HCT116 (cell line): ENCODE data around the gene ZEB2. TPM values are rescaled to one million over a fixed set of nuclear protein-coding genes. Genes with fewer than 3 reads are reported as not detected.

ENCODE experiments used
- ATAC-seq: fragments of 200-7000 bp; cut with Tn5 transposase; 2 replicates; pipeline ENCODE4 v1.9.1; 2020; ENCODE audit warnings: mild to moderate bottlenecking, moderate library complexity
- BruUV-seq: library from RNA; stranded (reverse); fragments of 400-500 nt; replicated peaks from 2 replicates; lab custom pipeline; 2021; lab: Mats Ljungman, UMichigan
- CTCF ChIA-PET: fragments of 300-600 bp; sonication (Branson Sonifier 250); formaldehyde crosslinking; loops from one replicate; lab custom pipeline; 2021; ENCODE audit warnings: antibody characterized with exemption; lab: Charles Lee
- POLR2A ChIA-PET: fragments of 300-600, 350-600 bp; sonication (Branson Sonifier 250); formaldehyde crosslinking; loops from one replicate; lab custom pipeline; 2021; ENCODE audit warnings: antibody characterized with exemption; lab: Charles Lee
- RAD21 ChIA-PET, 2 experiments: fragments of 300-600 bp; sonication (Branson Sonifier 250); formaldehyde crosslinking; loops; one replicate each; lab custom pipeline; 2023; ENCODE audit warnings: low total read pairs in 2 of 2; ENCODE audit not compliant: uncharacterized antibody in 2 of 2, unreplicated experiment in 2 of 2, low non-redundant PET in 1 of 2; lab: Charles Lee
- DNase-seq: peaks from one replicate; pipeline ENCODE4 v3.0.0-alpha.2; 2010; ENCODE audit warnings: low read depth, low spot score
- H2AFZ ChIP-seq: fragments of 200-600 bp; shearing (Covaris generic), sonication (generic); 2 replicates; pipeline ENCODE4 v1.6.1; 2017; ENCODE audit warnings: low read depth, mixed run types, mixed read lengths, antibody characterized with exemption, low read length; ENCODE audit not compliant: poor library complexity, severe bottlenecking
- H3K27ac ChIP-seq: 2 replicates; pipeline ENCODE4 v1.5.1; 2012; ENCODE audit warnings: low read depth, low read length
- H3K27me3 ChIP-seq: fragments of 200-600 bp; sonication (generic); 2 replicates; pipeline ENCODE4 v1.6.1; 2016; ENCODE audit warnings: mixed run types, low read length, mixed read lengths; ENCODE audit not compliant: insufficient read depth
- H3K36me3 ChIP-seq, 2 experiments: fragments of 200-500 bp in 1 of 2; fragments of 200-600 bp in 1 of 2; sonication (Bioruptor generic) in 1 of 2; sonication (generic) in 1 of 2; 2 replicates each; pipeline versions ENCODE4 v1.5.1 to v1.6.1; 2014 to 2016; ENCODE audit warnings: low read length in 2 of 2, inconsistent platforms in 1 of 2, mixed read lengths in 1 of 2, mixed run types in 1 of 2; ENCODE audit not compliant: insufficient read depth in 2 of 2, control insufficient read depth in 1 of 2
- H3K4me1 ChIP-seq, 2 experiments: fragments of 200-600 bp in 1 of 2; sonication (generic) in 1 of 2; 2 replicates each; pipeline versions ENCODE4 v1.5.1 to v1.6.1; 2012 to 2017; ENCODE audit warnings: low read length in 2 of 2, inconsistent platforms in 1 of 2, mild to moderate bottlenecking in 1 of 2, mixed read lengths in 1 of 2, mixed run types in 1 of 2, moderate library complexity in 1 of 2; ENCODE audit not compliant: insufficient read depth in 2 of 2, control insufficient read depth in 1 of 2
- H3K4me2 ChIP-seq: fragments of 200-600 bp; sonication (generic); 2 replicates; pipeline ENCODE4 v1.6.1; 2017; ENCODE audit warnings: mixed run types, low read length, mixed read lengths
- H3K4me3 ChIP-seq, 2 experiments: fragments of 200-600 bp in 1 of 2; sonication (generic) in 1 of 2; replicated peaks in 1 of 2; 2 replicates each; pipeline ENCODE4 v1.5.1; 2011 to 2016; ENCODE audit warnings: low read length in 2 of 2, control low read depth in 1 of 2, low read depth in 1 of 2, mild to moderate bottlenecking in 1 of 2, mixed read lengths in 1 of 2, mixed run types in 1 of 2
- H3K79me2 ChIP-seq: fragments of 200-600 bp; sonication (generic); 2 replicates; pipeline ENCODE4 v1.6.1; 2017; ENCODE audit warnings: mild to moderate bottlenecking, mixed run types, low read length, moderate library complexity, mixed read lengths; ENCODE audit not compliant: insufficient read depth
- H3K9ac ChIP-seq: fragments of 200-600 bp; sonication (generic); 2 replicates; pipeline ENCODE4 v1.6.1; 2016; ENCODE audit warnings: low read length, mixed read lengths
- H3K9me2 ChIP-seq: fragments of 200-600 bp; sonication (generic), shearing (Covaris generic); 2 replicates; pipeline ENCODE4 v1.6.1; 2017; ENCODE audit warnings: mixed run types, mild to moderate bottlenecking, moderate library complexity; ENCODE audit not compliant: insufficient read depth
- H3K9me3 ChIP-seq, 2 experiments: fragments of 200-500 bp in 1 of 2; fragments of 200-600 bp in 1 of 2; sonication (Bioruptor generic) in 1 of 2; sonication (generic) in 1 of 2; 2 replicates each; pipeline ENCODE4 v1.6.1; 2014 to 2017; ENCODE audit warnings: low read length in 2 of 2, mixed read lengths in 2 of 2, inconsistent platforms in 1 of 2, low read depth in 1 of 2, mild to moderate bottlenecking in 1 of 2, mixed run types in 1 of 2, moderate library complexity in 1 of 2; ENCODE audit not compliant: control insufficient read depth in 1 of 2, insufficient read depth in 1 of 2
- H4K20me1 ChIP-seq: fragments of 200-600 bp; sonication (generic), shearing (Covaris generic); 2 replicates; pipeline ENCODE4 v1.6.1; 2017; ENCODE audit warnings: mixed run types, mild to moderate bottlenecking, moderate library complexity; ENCODE audit not compliant: insufficient read depth
- EGR1 ChIP-seq: IDR thresholded peaks from 2 replicates; pipeline ENCODE4 v1.6.1; 2012; ENCODE audit warnings: low read depth
- EZH2phosphoT487 ChIP-seq: fragments of 200-600 bp; IDR thresholded peaks from 2 replicates; pipeline ENCODE4 v1.6.1; 2018; ENCODE audit warnings: antibody characterized with exemption, borderline replicate concordance
- FOSL1 ChIP-seq: IDR thresholded peaks from 2 replicates; pipeline ENCODE4 v1.6.1; 2012; ENCODE audit warnings: low read depth
- RAD21 ChIP-seq: IDR thresholded peaks from 2 replicates; pipeline ENCODE4 v1.6.1; 2012; ENCODE audit warnings: low read depth, mild to moderate bottlenecking
- REST ChIP-seq: IDR thresholded peaks from 2 replicates; pipeline ENCODE4 v1.6.1; 2012; ENCODE audit warnings: low read depth
- SIN3A ChIP-seq: IDR thresholded peaks from 2 replicates; pipeline ENCODE4 v1.6.1; 2012; ENCODE audit warnings: low read depth
- YY1 ChIP-seq: IDR thresholded peaks from 2 replicates; pipeline ENCODE4 v1.6.1; 2011; ENCODE audit warnings: low read length, low read depth, moderate library complexity, mild to moderate bottlenecking; ENCODE audit not compliant: insufficient replicate concordance; ENCODE audit errors: extremely low read depth
- ZFX ChIP-seq: fragments of 450-650 bp; IDR thresholded peaks from 2 replicates; pipeline ENCODE4 v1.6.1; 2017
- ZNF274 ChIP-seq: fragments of 200-500 bp; sonication (Bioruptor generic); IDR thresholded peaks from 2 replicates; pipeline ENCODE4 v1.6.1; 2014; ENCODE audit warnings: mild to moderate bottlenecking, low read depth, low read length, inconsistent platforms
- intact Hi-C: fragments of 100-400 bp; cut with micrococcal nuclease; formaldehyde crosslinking; loops from 2 replicates; pipeline ENCODE4 v1.10.0; 2022
- total RNA-seq: library from RNA; stranded (reverse); gene quantifications from one replicate; pipeline ENCODE4 v1.2.1, GENCODE V29; 2021; ENCODE audit not compliant: unreplicated experiment
- TF ChIP-seq, protein P1 (sequence below): IDR thresholded peaks from 2 replicates; pipeline ENCODE4 v1.6.1; 2012
- TF ChIP-seq, protein P2 (sequence below): IDR thresholded peaks from 2 replicates; pipeline ENCODE4 v1.6.1; 2012

Gene ZEB2
- total RNA-seq, 1 experiment from 2014 or later: 0.81 TPM

DNA sequence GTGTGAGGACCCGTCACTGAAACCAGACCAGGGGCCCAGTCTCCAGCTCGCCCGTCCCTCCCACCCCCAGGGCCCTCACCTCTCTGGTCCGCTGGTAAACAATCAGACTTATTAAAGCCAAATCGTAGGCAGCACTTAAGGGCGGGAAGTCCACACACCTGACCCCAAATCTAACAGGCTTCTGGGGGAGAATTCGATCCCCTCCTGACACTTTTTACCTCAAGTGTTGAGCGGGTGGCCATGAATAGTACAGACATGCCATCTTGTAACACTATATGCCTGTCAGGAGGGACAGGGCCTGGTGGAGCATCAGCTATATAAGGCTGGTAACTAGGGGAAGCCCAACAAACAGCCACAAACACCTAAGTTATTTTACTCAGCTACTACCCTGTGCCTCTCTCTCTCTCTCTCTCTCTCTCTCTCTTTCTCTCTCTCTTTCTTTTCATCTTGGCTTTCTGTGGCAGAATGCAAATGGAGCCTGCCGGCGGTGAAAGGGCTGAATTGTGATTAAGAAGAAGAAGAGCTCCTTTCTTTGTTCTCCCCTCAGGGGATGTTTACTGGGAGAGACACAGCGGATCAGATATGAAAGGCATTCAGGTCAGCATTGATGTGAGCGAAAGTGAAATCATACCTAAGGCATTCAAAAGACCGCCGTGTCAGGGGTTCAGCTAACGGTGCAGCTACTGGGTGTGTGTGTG lies 9.5 kb downstream of the ZEB2 start:
- Histone ChIP-seq H3K9me3 (no peaks in the 10 kb centered on the region), H3K27ac (no peak overlapping the region), H3K36me3 (no peaks in the 10 kb centered on the region), H3K79me2 (no peaks in the 10 kb centered on the region), H3K27me3 (peaks cover 39% of the 10 kb centered on the region), H4K20me1 (no peaks in the 10 kb centered on the region), H3K4me3 (no peak overlapping the region), H3K9me2 (no peaks in the 10 kb centered on the region), H3K4me1 (no peaks in the 10 kb centered on the region), H3K4me2 (no peak overlapping the region), H3K9ac (no peak overlapping the region), H2AFZ (no peak overlapping the region)
- BruUV-seq: no TSS peak
- no peak for ATAC-seq
- no peak for DNase-seq
- POLR2A ChIA-PET: no interaction called here
- CTCF ChIA-PET: no interaction called here
- RAD21 ChIA-PET: no interaction called here
- no peak for TF ChIP-seq EZH2phosphoT487
- no peak for TF ChIP-seq ZFX
- TF ChIP-seq, protein P1, sequence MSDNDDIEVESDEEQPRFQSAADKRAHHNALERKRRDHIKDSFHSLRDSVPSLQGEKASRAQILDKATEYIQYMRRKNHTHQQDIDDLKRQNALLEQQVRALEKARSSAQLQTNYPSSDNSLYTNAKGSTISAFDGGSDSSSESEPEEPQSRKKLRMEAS: no peak
- no peak for TF ChIP-seq ZNF274
- TF ChIP-seq SIN3A: no peak
- TF ChIP-seq REST: no peak
- TF ChIP-seq, protein P2, sequence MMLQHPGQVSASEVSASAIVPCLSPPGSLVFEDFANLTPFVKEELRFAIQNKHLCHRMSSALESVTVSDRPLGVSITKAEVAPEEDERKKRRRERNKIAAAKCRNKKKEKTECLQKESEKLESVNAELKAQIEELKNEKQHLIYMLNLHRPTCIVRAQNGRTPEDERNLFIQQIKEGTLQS: no peak
- no peak for TF ChIP-seq FOSL1
- no peak for TF ChIP-seq RAD21
- TF ChIP-seq EGR1: no peak
- no peak for TF ChIP-seq YY1
- intact Hi-C loops: no loop called here
